ENCODE data around the gene TM4SF5. TPM values are rescaled to one million over a fixed set of nuclear protein-coding genes. Genes with fewer than 3 reads are reported as not detected.
"Not testable (repeated sequence)": the region's sequence is repeated elsewhere in the genome, so short reads cannot be mapped to it uniquely, and the experiment has no call there.

The TM4SF5 gene
- total and polyA plus RNA-seq, 2 donors: 0.14 TPM; not detected in 1

DNA sequence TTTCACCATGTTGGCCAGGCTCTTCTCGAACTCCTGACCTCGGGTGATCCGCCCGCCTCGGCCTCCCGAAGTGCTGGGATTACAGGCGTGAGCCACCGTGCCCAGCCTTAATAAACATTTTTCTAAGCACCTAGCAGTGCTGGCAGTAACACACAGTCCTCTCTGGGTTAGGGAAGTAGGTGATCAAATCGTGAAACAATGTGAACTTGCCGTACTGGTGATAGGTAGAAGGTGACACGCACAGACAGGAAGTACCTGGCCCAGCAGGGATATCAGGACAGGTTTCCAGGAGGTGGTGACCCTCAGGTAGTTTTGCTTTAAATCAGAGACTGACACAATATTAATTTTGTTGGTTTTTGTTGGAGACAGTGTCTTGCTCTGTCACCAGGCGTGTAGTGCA lies 39.8 kb downstream of the TM4SF5 start:
- H3K4me3 ChIP-seq (ENCODE audit: low read length in 2 of 2): no peak overlapping the region
- no peak for DNase-seq (ENCODE audit: low read depth in 6 of 9, low spot score in 9 of 9)
- peaks cover 15 to 42% of the 10 kb centered on the region in 2 donors for H3K27me3 ChIP-seq (ENCODE audit: control insufficient read depth in 2 of 2, insufficient read depth in 1 of 2, low read length in 1 of 2)
- H3K4me1 ChIP-seq (ENCODE audit: control insufficient read depth in 2 of 2, insufficient read depth in 2 of 2, low read length in 2 of 2): peaks cover 0 to 3% of the 10 kb centered on the region in 2 donors
- H3K9me3 ChIP-seq (ENCODE audit: control insufficient read depth in 2 of 2, insufficient read depth in 1 of 2, low read length in 1 of 2): no peaks in the 10 kb centered on the region
- 93% methylated on average over 12 of the region's 12 CpGs for WGBS
- H3K27ac ChIP-seq (ENCODE audit: low read depth in 1 of 2, low read length in 1 of 2): no peak overlapping the region
- H3K36me3 ChIP-seq (ENCODE audit: control insufficient read depth in 2 of 2, insufficient read depth in 2 of 2, low read length in 1 of 2): no peaks in the 10 kb centered on the region

DNA sequence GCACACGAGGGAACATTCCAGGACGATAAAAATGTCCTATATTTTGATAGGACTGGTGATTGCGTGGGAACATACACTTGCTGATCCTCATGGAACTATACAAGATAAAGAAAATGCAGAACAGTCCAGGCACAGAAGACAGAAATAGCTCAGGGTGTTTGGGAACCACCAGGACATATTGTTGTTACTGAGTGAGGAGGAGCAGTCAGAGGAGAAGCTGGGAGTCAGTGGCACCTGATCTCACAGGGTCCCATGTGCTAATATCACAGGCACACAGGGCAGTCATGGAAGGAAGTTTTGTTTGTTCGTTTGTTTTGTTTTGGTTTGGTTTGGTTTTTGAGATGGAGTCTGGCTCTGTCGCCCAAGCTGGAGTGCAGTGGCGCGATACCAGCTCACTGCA lies 41.0 kb downstream of the TM4SF5 start:
- Histone ChIP-seq H3K27me3 (ENCODE audit: control insufficient read depth in 2 of 2, insufficient read depth in 1 of 2, low read length in 1 of 2) (peaks cover 4 to 33% of the 10 kb centered on the region in 2 donors), H3K4me1 (ENCODE audit: control insufficient read depth in 2 of 2, insufficient read depth in 2 of 2, low read length in 2 of 2) (no peaks in the 10 kb centered on the region), H3K9me3 (ENCODE audit: control insufficient read depth in 2 of 2, insufficient read depth in 1 of 2, low read length in 1 of 2) (no peaks in the 10 kb centered on the region), H3K27ac (ENCODE audit: low read depth in 1 of 2, low read length in 1 of 2) (no peak overlapping the region), H3K36me3 (ENCODE audit: control insufficient read depth in 2 of 2, insufficient read depth in 2 of 2, low read length in 1 of 2) (no peaks in the 10 kb centered on the region), H3K4me3 (ENCODE audit: low read length in 2 of 2) (no peak overlapping the region)
- 96% methylated on average over 7 of the region's 7 CpGs for WGBS
- no peak for DNase-seq (ENCODE audit: low read depth in 6 of 9, low spot score in 9 of 9)

DNA sequence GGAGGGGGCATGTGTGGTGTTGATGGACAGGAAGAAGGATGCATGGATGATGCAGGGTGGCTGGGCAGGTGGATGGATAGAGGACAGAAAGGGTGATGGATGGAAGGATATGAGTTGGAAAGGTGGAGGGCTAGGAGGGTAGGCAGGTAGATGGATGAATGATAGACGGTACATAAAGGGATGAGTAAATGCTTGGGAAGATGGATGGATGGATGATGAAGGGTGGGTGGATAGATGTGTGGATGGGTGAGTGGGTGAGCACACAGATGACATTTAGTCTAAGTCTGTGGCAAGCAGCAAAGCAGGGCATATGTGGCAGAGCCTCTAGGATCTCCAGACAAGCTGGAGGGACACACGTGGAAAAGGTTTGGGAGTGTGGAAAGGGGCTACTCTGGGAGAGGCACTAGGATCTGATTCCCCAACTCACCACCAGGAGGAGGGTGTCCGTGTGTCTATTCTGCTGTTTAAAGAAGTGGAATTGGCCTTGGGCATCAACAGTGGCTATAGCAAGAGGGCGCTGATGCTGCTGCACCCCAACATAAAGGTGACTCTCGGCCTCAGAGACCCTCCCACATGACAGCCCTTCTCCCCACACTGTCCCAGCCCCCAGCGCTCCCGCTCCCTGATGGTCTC lies 43.5 kb downstream of the TM4SF5 start:
- no peak overlapping the region for H3K4me3 ChIP-seq (ENCODE audit: low read length in 2 of 2)
- no peaks in the 10 kb centered on the region for H3K9me3 ChIP-seq (ENCODE audit: control insufficient read depth in 2 of 2, insufficient read depth in 1 of 2, low read length in 1 of 2)
- no peak overlapping the region for H3K27ac ChIP-seq (ENCODE audit: low read depth in 1 of 2, low read length in 1 of 2)
- 91% methylated on average over 7 of the region's 7 CpGs for WGBS
- H3K27me3 ChIP-seq (ENCODE audit: control insufficient read depth in 2 of 2, insufficient read depth in 1 of 2, low read length in 1 of 2): peaks cover 0 to 10% of the 10 kb centered on the region in 2 donors
- DNase-seq (ENCODE audit: low read depth in 6 of 9, low spot score in 9 of 9): no peak
- H3K4me1 ChIP-seq (ENCODE audit: control insufficient read depth in 2 of 2, insufficient read depth in 2 of 2, low read length in 2 of 2): no peaks in the 10 kb centered on the region
- H3K36me3 ChIP-seq (ENCODE audit: control insufficient read depth in 2 of 2, insufficient read depth in 2 of 2, low read length in 1 of 2): no peaks in the 10 kb centered on the region

DNA sequence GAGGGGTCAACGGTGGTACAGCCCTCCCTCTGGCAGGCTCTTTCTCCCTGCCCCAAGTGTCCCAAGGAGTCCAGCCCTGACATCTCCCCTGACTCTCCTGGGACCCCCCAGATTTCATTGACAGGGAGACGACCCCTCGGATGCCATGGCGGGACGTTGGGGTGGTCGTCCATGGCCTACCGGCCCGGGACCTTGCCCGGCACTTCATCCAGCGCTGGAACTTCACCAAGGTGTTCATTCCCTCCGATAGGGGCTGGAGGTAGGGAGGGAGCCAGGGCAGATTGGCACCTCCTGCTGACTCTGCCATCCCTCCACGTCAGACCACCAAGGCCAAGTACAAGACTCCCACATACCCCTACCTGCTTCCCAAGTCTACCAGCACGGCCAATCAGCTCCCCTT lies 45.1 kb downstream of the TM4SF5 start:
- H3K36me3 ChIP-seq (ENCODE audit: control insufficient read depth in 2 of 2, insufficient read depth in 2 of 2, low read length in 1 of 2): no peaks in the 10 kb centered on the region

DNA sequence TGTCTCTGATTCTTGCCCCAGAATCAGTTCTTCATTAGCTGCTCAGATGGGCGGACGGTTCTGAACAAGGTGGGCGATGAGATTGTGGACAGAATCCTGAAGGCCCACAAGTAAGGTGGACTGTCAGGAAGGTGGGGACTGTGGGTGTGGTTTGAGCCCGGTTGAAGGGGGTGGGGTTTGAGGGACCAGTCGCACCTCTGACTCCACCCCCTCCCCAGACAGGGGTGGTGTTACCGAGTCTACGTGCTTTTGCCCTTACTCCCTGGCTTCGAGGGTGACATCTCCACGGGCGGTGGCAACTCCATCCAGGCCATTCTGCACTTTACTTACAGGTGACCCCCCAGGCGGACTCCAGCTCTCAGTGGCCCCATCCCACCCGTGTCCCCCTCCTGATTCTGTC lies 46.6 kb downstream of the TM4SF5 start:
- H3K27ac ChIP-seq (ENCODE audit: low read depth in 1 of 2, low read length in 1 of 2): no peak overlapping the region
- DNase-seq (ENCODE audit: low read depth in 6 of 9, low spot score in 9 of 9): no peak
- no peaks in the 10 kb centered on the region for H3K9me3 ChIP-seq (ENCODE audit: control insufficient read depth in 2 of 2, insufficient read depth in 1 of 2, low read length in 1 of 2)
- no peaks in the 10 kb centered on the region for H3K36me3 ChIP-seq (ENCODE audit: control insufficient read depth in 2 of 2, insufficient read depth in 2 of 2, low read length in 1 of 2)
- WGBS: 91% methylated on average over 12 of the region's 12 CpGs
- no peaks in the 10 kb centered on the region for H3K4me1 ChIP-seq (ENCODE audit: control insufficient read depth in 2 of 2, insufficient read depth in 2 of 2, low read length in 2 of 2)
- no peak overlapping the region for H3K4me3 ChIP-seq (ENCODE audit: low read length in 2 of 2)
- H3K27me3 ChIP-seq (ENCODE audit: control insufficient read depth in 2 of 2, insufficient read depth in 1 of 2, low read length in 1 of 2): peaks cover 0 to 14% of the 10 kb centered on the region in 2 donors

More for the DNA sequence above, 45.1 kb downstream of the TM4SF5 start:
- Histone ChIP-seq H3K9me3 (ENCODE audit: control insufficient read depth in 2 of 2, insufficient read depth in 1 of 2, low read length in 1 of 2) (no peaks in the 10 kb centered on the region), H3K4me1 (ENCODE audit: control insufficient read depth in 2 of 2, insufficient read depth in 2 of 2, low read length in 2 of 2) (no peaks in the 10 kb centered on the region), H3K27ac (ENCODE audit: low read depth in 1 of 2, low read length in 1 of 2) (no peak overlapping the region), H3K4me3 (ENCODE audit: low read length in 2 of 2) (no peak overlapping the region), H3K27me3 (ENCODE audit: control insufficient read depth in 2 of 2, insufficient read depth in 1 of 2, low read length in 1 of 2) (peaks cover 0 to 8% of the 10 kb centered on the region in 2 donors)
- 96% methylated on average over 13 of the region's 13 CpGs for WGBS
- no peak for DNase-seq (ENCODE audit: low read depth in 6 of 9, low spot score in 9 of 9)

DNA sequence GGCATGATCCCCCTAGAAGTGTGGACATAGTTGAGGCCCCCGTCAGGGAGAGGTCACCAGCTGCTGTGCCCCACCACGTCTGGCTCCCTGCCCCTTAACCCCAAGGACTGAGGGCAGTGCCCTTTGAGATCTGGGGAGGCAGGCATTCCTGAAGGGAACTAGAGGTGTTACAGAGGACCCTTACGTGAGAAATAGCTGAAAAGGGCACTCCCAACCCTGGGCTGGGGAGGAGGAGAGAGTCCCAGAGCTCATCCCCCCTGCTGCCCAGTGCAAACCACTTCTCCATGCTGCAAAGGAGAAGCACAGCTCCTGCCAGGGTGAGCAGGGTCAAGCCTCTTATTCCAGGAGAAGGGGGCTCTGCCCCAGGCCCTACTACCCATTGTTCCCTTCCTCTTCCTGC lies 51.1 kb downstream of the TM4SF5 start:
- H3K4me1 ChIP-seq (ENCODE audit: control insufficient read depth in 2 of 2, insufficient read depth in 2 of 2, low read length in 2 of 2): no peaks in the 10 kb centered on the region
- no peaks in the 10 kb centered on the region for H3K36me3 ChIP-seq (ENCODE audit: control insufficient read depth in 2 of 2, insufficient read depth in 2 of 2, low read length in 1 of 2)
- no peaks in the 10 kb centered on the region for H3K9me3 ChIP-seq (ENCODE audit: control insufficient read depth in 2 of 2, insufficient read depth in 1 of 2, low read length in 1 of 2)
- H3K4me3 ChIP-seq (ENCODE audit: low read length in 2 of 2): no peak overlapping the region
- 92% methylated on average over 3 of the region's 3 CpGs for WGBS
- peaks cover 0 to 14% of the 10 kb centered on the region in 2 donors for H3K27me3 ChIP-seq (ENCODE audit: control insufficient read depth in 2 of 2, insufficient read depth in 1 of 2, low read length in 1 of 2)
- DNase-seq (ENCODE audit: low read depth in 6 of 9, low spot score in 9 of 9): no peak
- no peak overlapping the region for H3K27ac ChIP-seq (ENCODE audit: low read depth in 1 of 2, low read length in 1 of 2)

DNA sequence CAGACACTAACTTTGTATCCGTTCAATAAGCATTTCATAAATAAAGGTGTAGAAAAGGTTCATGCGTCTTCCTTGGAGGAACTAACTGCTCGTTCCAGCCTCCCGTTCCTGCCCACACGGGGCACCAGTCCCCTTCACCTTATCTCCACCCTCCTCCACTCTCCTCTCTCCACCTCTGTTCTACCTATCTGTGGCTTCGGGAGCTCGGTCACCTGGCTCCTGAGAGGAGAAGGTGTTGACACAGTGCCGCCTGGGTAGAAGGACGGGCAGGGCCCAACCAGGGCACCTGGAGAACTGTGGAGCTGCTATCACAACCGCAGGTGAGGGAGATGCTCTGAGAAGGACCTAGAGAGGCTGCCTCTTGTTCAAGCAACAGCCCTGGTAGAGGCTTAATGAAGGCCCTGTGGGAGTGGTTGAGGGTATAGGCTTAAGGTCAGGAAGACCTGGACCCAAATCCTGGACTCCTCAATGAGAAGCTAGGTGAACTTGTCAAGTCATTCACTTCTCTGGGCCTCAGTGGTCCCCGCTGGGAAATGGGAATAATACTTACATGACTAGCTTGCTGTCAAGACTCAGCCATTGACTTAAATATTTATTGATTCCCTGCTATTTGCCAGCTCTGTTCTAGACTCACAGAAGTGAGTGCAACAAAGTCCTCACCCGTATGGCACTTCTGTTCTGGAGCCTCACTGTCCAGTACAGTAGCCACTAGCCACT lies 51.8 kb downstream of the TM4SF5 start:
- 82% methylated on average over 12 of the region's 12 CpGs for WGBS
- H3K4me1 ChIP-seq (ENCODE audit: control insufficient read depth in 2 of 2, insufficient read depth in 2 of 2, low read length in 2 of 2): no peaks in the 10 kb centered on the region
- DNase-seq (ENCODE audit: low read depth in 6 of 9, low spot score in 9 of 9): no peak

DNA sequence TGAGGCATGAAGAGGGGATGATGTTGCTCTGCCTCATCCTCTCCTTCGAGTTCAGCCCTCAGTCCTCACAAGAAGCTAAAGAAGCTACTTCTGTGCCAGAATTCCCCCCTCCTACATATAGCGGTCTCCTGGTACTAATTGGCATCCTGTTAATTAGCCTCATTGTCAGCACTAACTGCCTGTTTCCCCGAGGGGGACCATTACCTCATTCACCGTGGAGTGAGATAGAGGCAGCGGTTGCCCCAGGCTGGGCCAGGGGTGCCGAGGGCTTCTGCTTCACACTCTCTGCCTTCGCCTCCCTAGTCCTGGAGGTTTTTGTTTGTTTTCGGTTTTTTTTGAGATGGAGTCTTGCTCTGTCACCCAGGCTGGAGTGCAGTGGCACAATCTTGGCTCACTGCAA lies 55.7 kb downstream of the TM4SF5 start:
- Histone ChIP-seq H3K36me3 (ENCODE audit: control insufficient read depth in 2 of 2, insufficient read depth in 2 of 2, low read length in 1 of 2) (no peaks in the 10 kb centered on the region), H3K27me3 (ENCODE audit: control insufficient read depth in 2 of 2, insufficient read depth in 1 of 2, low read length in 1 of 2) (peaks cover 0 to 16% of the 10 kb centered on the region in 2 donors), H3K27ac (ENCODE audit: low read depth in 1 of 2, low read length in 1 of 2) (no peak overlapping the region), H3K4me3 (ENCODE audit: low read length in 2 of 2) (no peak overlapping the region), H3K9me3 (ENCODE audit: control insufficient read depth in 2 of 2, insufficient read depth in 1 of 2, low read length in 1 of 2) (no peaks in the 10 kb centered on the region), H3K4me1 (ENCODE audit: control insufficient read depth in 2 of 2, insufficient read depth in 2 of 2, low read length in 2 of 2) (no peaks in the 10 kb centered on the region)
- no peak for DNase-seq (ENCODE audit: low read depth in 6 of 9, low spot score in 9 of 9)
- WGBS: 86% methylated on average over 8 of the region's 8 CpGs

More for the DNA sequence above, 51.8 kb downstream of the TM4SF5 start:
- Histone ChIP-seq H3K36me3 (ENCODE audit: control insufficient read depth in 2 of 2, insufficient read depth in 2 of 2, low read length in 1 of 2) (no peaks in the 10 kb centered on the region), H3K4me3 (ENCODE audit: low read length in 2 of 2) (no peak overlapping the region), H3K27ac (ENCODE audit: low read depth in 1 of 2, low read length in 1 of 2) (no peak overlapping the region), H3K27me3 (ENCODE audit: control insufficient read depth in 2 of 2, insufficient read depth in 1 of 2, low read length in 1 of 2) (peaks cover 0 to 14% of the 10 kb centered on the region in 2 donors), H3K9me3 (ENCODE audit: control insufficient read depth in 2 of 2, insufficient read depth in 1 of 2, low read length in 1 of 2) (no peaks in the 10 kb centered on the region)

DNA sequence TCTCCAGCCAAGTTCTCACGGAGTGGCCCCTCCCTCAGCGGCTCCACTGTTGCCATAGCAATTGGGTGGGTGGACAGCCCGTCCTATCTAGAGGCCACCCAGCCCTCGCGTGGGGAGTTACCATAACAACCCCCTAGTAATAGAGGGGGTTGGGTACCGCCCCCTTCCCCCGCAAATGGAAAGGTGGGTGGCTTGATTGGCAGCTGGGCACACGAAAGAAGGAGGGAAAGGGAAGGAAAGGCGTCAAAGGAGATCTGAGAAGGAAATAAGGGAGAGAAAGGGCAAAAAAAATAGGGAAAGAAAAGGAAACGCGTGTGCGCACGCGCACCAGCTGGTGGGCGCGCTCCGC lies 61.1 kb downstream of the TM4SF5 start:
- not testable (repeated sequence) for H3K9me3 ChIP-seq (ENCODE audit: control insufficient read depth in 2 of 2, insufficient read depth in 1 of 2, low read length in 1 of 2); H3K36me3 ChIP-seq (ENCODE audit: control insufficient read depth in 2 of 2, insufficient read depth in 2 of 2, low read length in 1 of 2); H3K27me3 ChIP-seq (ENCODE audit: control insufficient read depth in 2 of 2, insufficient read depth in 1 of 2, low read length in 1 of 2); DNase-seq (ENCODE audit: low read depth in 6 of 9, low spot score in 9 of 9)
- peak overlapping the region; percentile 46 to 92 for H3K4me3 ChIP-seq (ENCODE audit: low read length in 2 of 2)
- under 1% methylated on average over 10 of the region's 17 CpGs for WGBS
- H3K4me1 ChIP-seq (ENCODE audit: control insufficient read depth in 2 of 2, insufficient read depth in 2 of 2, low read length in 2 of 2): peaks cover 10 to 22% of the 10 kb centered on the region in 2 donors
- peak overlapping the region in 1 of 2 donors; percentile 31 for H3K27ac ChIP-seq (ENCODE audit: low read depth in 1 of 2, low read length in 1 of 2)

All from thymus (tissue), 11 donors.